ENCODE data around the gene CAMKMT.

Gene CAMKMT

DNA sequence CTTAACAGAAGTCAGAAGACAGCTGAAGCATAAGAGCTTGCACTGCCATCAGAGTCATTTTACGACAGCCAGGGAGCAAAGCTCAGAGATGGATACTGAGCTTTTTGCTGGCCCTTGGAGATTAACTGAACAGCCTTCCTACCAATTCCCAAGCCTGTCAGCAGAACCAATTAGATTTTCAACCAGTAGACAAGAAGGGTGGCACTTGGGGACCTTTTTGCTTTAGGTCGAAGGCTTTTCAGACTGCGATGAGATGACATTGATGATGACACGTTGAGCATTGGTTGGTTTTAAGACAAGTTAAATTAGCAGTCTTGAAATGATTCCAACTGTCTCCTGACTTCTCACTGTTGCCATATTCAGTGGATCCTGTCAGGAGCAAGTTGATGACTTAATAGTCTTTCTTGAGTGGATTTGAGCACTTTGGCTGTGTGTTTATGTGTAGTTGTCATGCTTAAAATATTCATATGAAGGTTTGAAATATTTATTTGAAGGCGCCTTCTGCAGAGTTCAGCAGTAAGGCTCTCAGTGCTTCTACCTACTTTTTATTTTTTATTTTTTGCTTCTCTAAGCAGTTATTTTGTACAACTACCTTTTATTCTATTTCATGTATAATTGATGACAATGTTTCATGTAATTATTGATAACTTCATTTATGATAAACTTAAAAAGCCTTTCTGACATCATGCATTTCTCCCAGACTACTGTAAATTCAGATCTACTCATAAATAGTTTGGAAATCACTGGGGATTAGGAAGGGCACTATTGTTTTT lies 256.7 kb downstream of the CAMKMT start:
- Histone ChIP-seq H3F3A (ENCODE audit: insufficient read depth, low read length) (no peaks in the 10 kb centered on the region), H3K9me2 (ENCODE audit: low read depth, low read length) (no peaks in the 10 kb centered on the region), H3K4me1 (ENCODE audit: insufficient read depth, low read length, severe bottlenecking) (peaks cover 19% of the 10 kb centered on the region), H3K9ac (ENCODE audit: low read length) (no peak overlapping the region), H3K79me2 (ENCODE audit: insufficient read depth, low read length) (no peaks in the 10 kb centered on the region), H3K9me3 (ENCODE audit: low read length) (no peaks in the 10 kb centered on the region), H2AFZ (ENCODE audit: low read length) (no peak overlapping the region), H3K27ac (ENCODE audit: low read depth, low read length, poor library complexity, severe bottlenecking) (no peak overlapping the region), H3K4me2 (ENCODE audit: low read length) (no peak overlapping the region), H4K20me1 (ENCODE audit: insufficient read depth, low read length) (no peaks in the 10 kb centered on the region), H3K36me3 (ENCODE audit: insufficient read depth, low read length) (no peaks in the 10 kb centered on the region), H3K27me3 (ENCODE audit: insufficient read depth, low read length) (no peaks in the 10 kb centered on the region), H3K4me3 (ENCODE audit: low read depth, low read length, poor library complexity, severe bottlenecking) (no peak overlapping the region)
- TF ChIP-seq, protein P1, sequence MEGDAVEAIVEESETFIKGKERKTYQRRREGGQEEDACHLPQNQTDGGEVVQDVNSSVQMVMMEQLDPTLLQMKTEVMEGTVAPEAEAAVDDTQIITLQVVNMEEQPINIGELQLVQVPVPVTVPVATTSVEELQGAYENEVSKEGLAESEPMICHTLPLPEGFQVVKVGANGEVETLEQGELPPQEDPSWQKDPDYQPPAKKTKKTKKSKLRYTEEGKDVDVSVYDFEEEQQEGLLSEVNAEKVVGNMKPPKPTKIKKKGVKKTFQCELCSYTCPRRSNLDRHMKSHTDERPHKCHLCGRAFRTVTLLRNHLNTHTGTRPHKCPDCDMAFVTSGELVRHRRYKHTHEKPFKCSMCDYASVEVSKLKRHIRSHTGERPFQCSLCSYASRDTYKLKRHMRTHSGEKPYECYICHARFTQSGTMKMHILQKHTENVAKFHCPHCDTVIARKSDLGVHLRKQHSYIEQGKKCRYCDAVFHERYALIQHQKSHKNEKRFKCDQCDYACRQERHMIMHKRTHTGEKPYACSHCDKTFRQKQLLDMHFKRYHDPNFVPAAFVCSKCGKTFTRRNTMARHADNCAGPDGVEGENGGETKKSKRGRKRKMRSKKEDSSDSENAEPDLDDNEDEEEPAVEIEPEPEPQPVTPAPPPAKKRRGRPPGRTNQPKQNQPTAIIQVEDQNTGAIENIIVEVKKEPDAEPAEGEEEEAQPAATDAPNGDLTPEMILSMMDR (IDR thresholded peaks at IDR 0.05; ENCODE audit: low read length) = no peak
- no peak for TF ChIP-seq EZH2 (IDR thresholded peaks at IDR 0.05; ENCODE audit: borderline replicate concordance, low read length)

GRCh38 chr2:44620189-44620990 lies 258.6 kb downstream of the CAMKMT start:
- TF ChIP-seq, protein P1 (IDR thresholded peaks at IDR 0.05; ENCODE audit: low read length) = peak; percentile 5; the same call in 1 of the 2 replicates
- no peak for TF ChIP-seq EZH2 (IDR thresholded peaks at IDR 0.05; ENCODE audit: borderline replicate concordance, low read length)
- H3K27ac ChIP-seq (ENCODE audit: low read depth, low read length, poor library complexity, severe bottlenecking) = no peak overlapping the region
- no peak overlapping the region for H3K9ac ChIP-seq (ENCODE audit: low read length)
- H3K9me2 ChIP-seq (ENCODE audit: low read depth, low read length) = no peaks in the 10 kb centered on the region
- H3K4me2 ChIP-seq (ENCODE audit: low read length) = no peak overlapping the region
- H3F3A ChIP-seq (ENCODE audit: insufficient read depth, low read length) = no peaks in the 10 kb centered on the region
- H3K4me3 ChIP-seq (ENCODE audit: low read depth, low read length, poor library complexity, severe bottlenecking) = no peak overlapping the region
- no peaks in the 10 kb centered on the region for H3K79me2 ChIP-seq (ENCODE audit: insufficient read depth, low read length)
- peaks cover 19% of the 10 kb centered on the region for H3K4me1 ChIP-seq (ENCODE audit: insufficient read depth, low read length, severe bottlenecking)
- no peaks in the 10 kb centered on the region for H3K9me3 ChIP-seq (ENCODE audit: low read length)
- no peak overlapping the region for H2AFZ ChIP-seq (ENCODE audit: low read length)
- H3K27me3 ChIP-seq (ENCODE audit: insufficient read depth, low read length) = no peaks in the 10 kb centered on the region
- no peaks in the 10 kb centered on the region for H4K20me1 ChIP-seq (ENCODE audit: insufficient read depth, low read length)
- no peaks in the 10 kb centered on the region for H3K36me3 ChIP-seq (ENCODE audit: insufficient read depth, low read length)

- H4K20me1 ChIP-seq (ENCODE audit: insufficient read depth, low read length) = no peaks in the 10 kb centered on the region
- no peaks in the 10 kb centered on the region for H3K36me3 ChIP-seq (ENCODE audit: insufficient read depth, low read length)
- no peak overlapping the region for H2AFZ ChIP-seq (ENCODE audit: low read length)
- no peaks in the 10 kb centered on the region for H3K4me1 ChIP-seq (ENCODE audit: insufficient read depth, low read length, severe bottlenecking)
- no peaks in the 10 kb centered on the region for H3K79me2 ChIP-seq (ENCODE audit: insufficient read depth, low read length)
- TF ChIP-seq, protein P1 (IDR thresholded peaks at IDR 0.05; ENCODE audit: low read length) = no peak
- no peak for TF ChIP-seq EZH2 (IDR thresholded peaks at IDR 0.05; ENCODE audit: borderline replicate concordance, low read length)
- no peak overlapping the region for H3K4me3 ChIP-seq (ENCODE audit: low read depth, low read length, poor library complexity, severe bottlenecking)
- no peaks in the 10 kb centered on the region for H3F3A ChIP-seq (ENCODE audit: insufficient read depth, low read length)
- H3K9me3 ChIP-seq (ENCODE audit: low read length) = no peaks in the 10 kb centered on the region
- no peaks in the 10 kb centered on the region for H3K27me3 ChIP-seq (ENCODE audit: insufficient read depth, low read length)
- no peak overlapping the region for H3K9ac ChIP-seq (ENCODE audit: low read length)
- no peak overlapping the region for H3K27ac ChIP-seq (ENCODE audit: low read depth, low read length, poor library complexity, severe bottlenecking)
- no peak overlapping the region for H3K4me2 ChIP-seq (ENCODE audit: low read length)
- no peaks in the 10 kb centered on the region for H3K9me2 ChIP-seq (ENCODE audit: low read depth, low read length)
Observed at GRCh38 chr2:44623622-44624351, 262.0 kb downstream of the CAMKMT start.
